Psoas muscle (tissue), 8 donors: ENCODE results near the gene STRIP1. TPM values are rescaled to one million over a fixed set of nuclear protein-coding genes. Genes with fewer than 3 reads are reported as not detected.
A peak's percentile ranks its signal among the peaks of the same experiment; 100 is the strongest.

Experiments
- ATAC-seq, 4 donors: fragments of 200-7000 bp; cut with Tn5 transposase; one replicate each; pipeline ENCODE4 v1.9.1; 2020; ENCODE audit warnings: moderate library complexity in 3 of 4, mild to moderate bottlenecking in 2 of 4
- DNase-seq, 2 donors: peaks; one replicate each; pipeline ENCODE4 v3.0.0-alpha.2; 2020
- H3K27ac ChIP-seq: fragments of 200-600 bp; one replicate; pipeline ENCODE4 v1.8.0; 2022
- H3K27me3 ChIP-seq, 3 donors: fragments of 200-600 bp in 1 of 3; one replicate each; pipeline versions ENCODE4 v1.6.1 to v1.8.0; 2013 to 2022; ENCODE audit warnings: low read length in 2 of 3, mild to moderate bottlenecking in 2 of 3, moderate library complexity in 1 of 3; ENCODE audit not compliant: insufficient read depth in 3 of 3
- H3K36me3 ChIP-seq, 2 donors: fragments of 200-600 bp in 1 of 2; one replicate each; pipeline versions ENCODE4 v1.6.1 to v1.8.0; 2013 to 2022; ENCODE audit warnings: low read depth in 1 of 2, mild to moderate bottlenecking in 1 of 2, moderate library complexity in 1 of 2; ENCODE audit not compliant: insufficient read depth in 1 of 2
- H3K4me1 ChIP-seq: fragments of 200-600 bp; one replicate; pipeline ENCODE4 v1.8.0; 2022
- H3K4me3 ChIP-seq: fragments of 200-600 bp; one replicate; pipeline ENCODE4 v1.8.0; 2022; ENCODE audit warnings: mild to moderate bottlenecking
- H3K9me3 ChIP-seq: fragments of 200-600 bp; one replicate; pipeline ENCODE4 v1.8.0; 2022
- WGBS, 3 donors: extraction: QIAGEN DNeasy Blood & Tissue Kit; methylation state at CpG; one replicate each; pipeline versions ENCODE4 v1.1.6 to v1.1.7; 2013; 5-methylcytosine and 5-hydroxymethylcytosine counted together
- intact Hi-C, 2 donors: fragments of 100-400 bp; cut with DNase I; formaldehyde crosslinking; loops; one replicate each; pipeline versions ENCODE4 v1.11.0 to v1.14.2; 2022
- long read RNA-seq, 2 donors: library from polyadenylated mRNA; unstranded; transcript quantifications; one replicate each; pipeline ENCODE4 v2.0.0, GENCODE V29; 2021
- polyA plus RNA-seq, 3 donors: library from polyadenylated mRNA; stranded (reverse); fragments of 200-250 nt; gene quantifications; one replicate each; pipeline ENCODE4 v1.2.3, GENCODE V29; 2013
- total RNA-seq, 4 donors: library from RNA; stranded (reverse); fragmentation: NEBNext Ultra II Directional in 2 of 4; extraction: Animal tissue kit (Norgen Biotek cat#: 25700) in 2 of 4; gene quantifications; one replicate each; pipeline versions ENCODE4 v1.2.1 to v1.2.4, GENCODE V29; 2021 to 2023
- TF ChIP-seq, protein P1 (sequence below): fragments of 200-600 bp; IDR thresholded peaks from one replicate; pipeline ENCODE4 v1.8.0; 2022; ENCODE audit warnings: antibody characterized with exemption
- donor health status: healthy with polysubstance abuse.
- donor health status: DM: no; HTN: no; CAD: no; lungs with moderate emphysema.
- donor health status: Bipolar disorder and iron deficiency.
- donor health status: healthy.
- donor health status: DM: yes; HTN: yes; CAD: no.
- donor health status: DM: no; HTN: no; CAD: no.
- donor health status: DM: no; HTN: no; CAD: no.
- donor health status: DM: yes; HTN: yes; CAD: no.

The STRIP1 gene, protein sequence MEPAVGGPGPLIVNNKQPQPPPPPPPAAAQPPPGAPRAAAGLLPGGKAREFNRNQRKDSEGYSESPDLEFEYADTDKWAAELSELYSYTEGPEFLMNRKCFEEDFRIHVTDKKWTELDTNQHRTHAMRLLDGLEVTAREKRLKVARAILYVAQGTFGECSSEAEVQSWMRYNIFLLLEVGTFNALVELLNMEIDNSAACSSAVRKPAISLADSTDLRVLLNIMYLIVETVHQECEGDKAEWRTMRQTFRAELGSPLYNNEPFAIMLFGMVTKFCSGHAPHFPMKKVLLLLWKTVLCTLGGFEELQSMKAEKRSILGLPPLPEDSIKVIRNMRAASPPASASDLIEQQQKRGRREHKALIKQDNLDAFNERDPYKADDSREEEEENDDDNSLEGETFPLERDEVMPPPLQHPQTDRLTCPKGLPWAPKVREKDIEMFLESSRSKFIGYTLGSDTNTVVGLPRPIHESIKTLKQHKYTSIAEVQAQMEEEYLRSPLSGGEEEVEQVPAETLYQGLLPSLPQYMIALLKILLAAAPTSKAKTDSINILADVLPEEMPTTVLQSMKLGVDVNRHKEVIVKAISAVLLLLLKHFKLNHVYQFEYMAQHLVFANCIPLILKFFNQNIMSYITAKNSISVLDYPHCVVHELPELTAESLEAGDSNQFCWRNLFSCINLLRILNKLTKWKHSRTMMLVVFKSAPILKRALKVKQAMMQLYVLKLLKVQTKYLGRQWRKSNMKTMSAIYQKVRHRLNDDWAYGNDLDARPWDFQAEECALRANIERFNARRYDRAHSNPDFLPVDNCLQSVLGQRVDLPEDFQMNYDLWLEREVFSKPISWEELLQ
- 10 to 100 TPM; 16.1 to 23.1 (median 17.0) TPM for total RNA-seq
- 10 to 100 TPM; 12.1 to 17.4 (median 13.5) TPM for polyA plus RNA-seq
- long read RNA-seq, donor 1, transcript STRIP1-201 (21 exons, 3,265 nt), result major isoform, 30 of 37 reads
- long read RNA-seq, donor 1, partial matches to known transcripts, result 1 of 37 reads
- long read RNA-seq, donor 1, other reads (novel, unspliced or antisense), result 6 of 37 reads
- long read RNA-seq, donor 2, transcript STRIP1-201 (21 exons, 3,265 nt), result major isoform, 39 of 56 reads
- long read RNA-seq, donor 2, partial matches to known transcripts, result 3 of 56 reads
- long read RNA-seq, donor 2, other reads (novel, unspliced or antisense), result 14 of 56 reads

GRCh38 chr1:110034451-110035235 is at the start of gene STRIP1:
Gene STRIP1 (plus strand): TSS chr1:110034624. CDS start chr1:110034638, 14 bp downstream.
- 0 to 1% (median 0%) methylated on average over 53 to 66 of the region's 66 CpGs for WGBS, 3 donors
- peaks cover 14% of the 10 kb centered on the region for H3K4me1 ChIP-seq

GRCh38 chr1:109985247-109986053 is 49.0 kb upstream of the STRIP1 start:
- H3K4me1 ChIP-seq, result peaks cover 47% of the 10 kb centered on the region
- H3K9me3 ChIP-seq, result no peaks in the 10 kb centered on the region
- 7 to 11% (median 8%) methylated on average over 18 to 22 of the region's 22 CpGs for WGBS, 3 donors
- DNase-seq (no peak), ATAC-seq (peak in 1 of 4 donors; percentile 3)
- peaks cover 3 to 14% of the 10 kb centered on the region in 2 donors for H3K36me3 ChIP-seq
- TF ChIP-seq, protein P1, sequence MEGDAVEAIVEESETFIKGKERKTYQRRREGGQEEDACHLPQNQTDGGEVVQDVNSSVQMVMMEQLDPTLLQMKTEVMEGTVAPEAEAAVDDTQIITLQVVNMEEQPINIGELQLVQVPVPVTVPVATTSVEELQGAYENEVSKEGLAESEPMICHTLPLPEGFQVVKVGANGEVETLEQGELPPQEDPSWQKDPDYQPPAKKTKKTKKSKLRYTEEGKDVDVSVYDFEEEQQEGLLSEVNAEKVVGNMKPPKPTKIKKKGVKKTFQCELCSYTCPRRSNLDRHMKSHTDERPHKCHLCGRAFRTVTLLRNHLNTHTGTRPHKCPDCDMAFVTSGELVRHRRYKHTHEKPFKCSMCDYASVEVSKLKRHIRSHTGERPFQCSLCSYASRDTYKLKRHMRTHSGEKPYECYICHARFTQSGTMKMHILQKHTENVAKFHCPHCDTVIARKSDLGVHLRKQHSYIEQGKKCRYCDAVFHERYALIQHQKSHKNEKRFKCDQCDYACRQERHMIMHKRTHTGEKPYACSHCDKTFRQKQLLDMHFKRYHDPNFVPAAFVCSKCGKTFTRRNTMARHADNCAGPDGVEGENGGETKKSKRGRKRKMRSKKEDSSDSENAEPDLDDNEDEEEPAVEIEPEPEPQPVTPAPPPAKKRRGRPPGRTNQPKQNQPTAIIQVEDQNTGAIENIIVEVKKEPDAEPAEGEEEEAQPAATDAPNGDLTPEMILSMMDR, result no peak
- H3K27me3 ChIP-seq, result no peaks in the 10 kb centered on the region
- intact Hi-C loops, result no loop called here
- peak overlapping the region; percentile 94 for H3K4me3 ChIP-seq
- H3K27ac ChIP-seq, result peak overlapping the region; percentile 98

More at GRCh38 chr1:110034451-110035235, at the start of gene STRIP1:
- DNase-seq, result peak; percentile 92 to 95
- peak; percentile 95 to 97 (median 97) for ATAC-seq
- TF ChIP-seq, protein P1, result no peak
- H3K9me3 ChIP-seq, result no peaks in the 10 kb centered on the region
- H3K36me3 ChIP-seq, result peaks cover 11 to 27% of the 10 kb centered on the region in 2 donors
- peak within 1 kb of the TSS; percentile 88 for H3K27ac ChIP-seq
- intact Hi-C loops, result no loop called here
- H3K27me3 ChIP-seq, result no peaks in the 10 kb centered on the region
- peak within 1 kb of the TSS; percentile 93 for H3K4me3 ChIP-seq

DNA sequence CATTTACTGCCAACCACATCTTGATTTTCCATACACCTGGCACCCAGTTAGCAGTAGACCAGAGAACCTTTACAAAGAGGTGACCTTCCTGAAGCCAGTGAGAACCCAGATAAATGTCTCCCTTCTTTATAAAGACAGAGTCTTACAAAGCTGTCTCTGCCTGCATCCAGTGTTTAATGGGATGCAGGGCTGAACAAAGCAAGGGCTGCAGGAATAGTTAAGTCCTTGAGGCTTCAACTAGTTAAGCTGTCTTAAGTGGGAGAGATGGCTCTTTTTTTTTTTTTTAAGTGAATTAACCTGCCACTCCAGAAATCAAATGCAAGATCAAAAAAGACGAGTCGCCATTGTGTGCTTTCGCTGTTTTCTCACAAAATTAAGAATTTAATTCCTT is 48.4 kb upstream of the STRIP1 start:
- ATAC-seq, result no peak
- DNase-seq, result no peak
- Histone ChIP-seq H3K4me1 (peaks cover 47% of the 10 kb centered on the region), H3K36me3 (peaks cover 3 to 14% of the 10 kb centered on the region in 2 donors), H3K27ac (peak overlapping the region; percentile 98), H3K9me3 (no peaks in the 10 kb centered on the region), H3K4me3 (peak overlapping the region; percentile 94), H3K27me3 (no peaks in the 10 kb centered on the region)
- TF ChIP-seq, protein P1, result no peak
- intact Hi-C loops, result no loop called here
- WGBS, 3 donors, result 86 to 90% (median 90%) methylated on average over 3 of the region's 3 CpGs
